ENCODE results near the gene SALL1. TPM values are rescaled to one million over a fixed set of nuclear protein-coding genes. Genes with fewer than 3 reads are reported as not detected.

The SALL1 gene
- polyA plus RNA-seq, 1 donor from 2014 or later, result 0.22 TPM

- H3K27me3 ChIP-seq (ENCODE audit: insufficient read depth, low read depth, low read length), result peaks cover 3% of the 10 kb centered on the region
- H3K9ac ChIP-seq (ENCODE audit: low read length), result no peak overlapping the region
- H3K9me2 ChIP-seq (ENCODE audit: insufficient read depth, low read length), result no peaks in the 10 kb centered on the region
- no peaks in the 10 kb centered on the region for H3F3A ChIP-seq (ENCODE audit: insufficient read depth, low read length, poor library complexity, severe bottlenecking)
- no peak overlapping the region for H3K27ac ChIP-seq (ENCODE audit: low read length)
- H3K79me2 ChIP-seq (replicated peaks; ENCODE audit: insufficient read depth, low read length), result no peaks in the 10 kb centered on the region
- no peak overlapping the region for H2AFZ ChIP-seq (ENCODE audit: low read depth, low read length)
- no peaks in the 10 kb centered on the region for H3K9me3 ChIP-seq (ENCODE audit: low read length)
- H3K36me3 ChIP-seq (ENCODE audit: insufficient read depth, low read length), result no peaks in the 10 kb centered on the region
- H3K4me3 ChIP-seq (ENCODE audit: low read length), result no peak overlapping the region
- H4K20me1 ChIP-seq (ENCODE audit: insufficient read depth), result no peaks in the 10 kb centered on the region
- H3K4me2 ChIP-seq (ENCODE audit: low read length), result no peak overlapping the region
- no peak for TF ChIP-seq MXI1 (conservative IDR thresholded peaks at IDR 0.05; ENCODE audit: poor library complexity, severe bottlenecking)
- TF ChIP-seq REST (IDR thresholded peaks at IDR 0.05; ENCODE audit: borderline replicate concordance), result no peak
- no peak for TF ChIP-seq RAD21 (conservative IDR thresholded peaks at IDR 0.05)
- no peak for TF ChIP-seq TAF1 (IDR thresholded peaks at IDR 0.05; ENCODE audit: low read depth)
- no peak for TF ChIP-seq SMC3 (conservative IDR thresholded peaks at IDR 0.05; ENCODE audit: poor library complexity)
- TF ChIP-seq POLR2AphosphoS5 (IDR thresholded peaks at IDR 0.05), result no peak
- TF ChIP-seq CTCF (IDR thresholded peaks at IDR 0.05; ENCODE audit: poor library complexity, severe bottlenecking), result no peak
- TF ChIP-seq EZH2 (IDR thresholded peaks at IDR 0.05; ENCODE audit: borderline replicate concordance, insufficient read depth, low read length, poor library complexity, severe bottlenecking), result no peak
These were observed 31.5 kb downstream of the SALL1 start for GRCh38 chr16:51119556-51119955.

GRCh38 chr16:51116353-51116752 lies 34.7 kb downstream of the SALL1 start:
- Histone ChIP-seq H4K20me1 (ENCODE audit: insufficient read depth) (no peaks in the 10 kb centered on the region), H3K36me3 (ENCODE audit: insufficient read depth, low read length) (no peaks in the 10 kb centered on the region), H3K4me2 (ENCODE audit: low read length) (no peak overlapping the region), H3K9me2 (ENCODE audit: insufficient read depth, low read length) (no peaks in the 10 kb centered on the region), H3K9ac (ENCODE audit: low read length) (no peak overlapping the region), H3K4me3 (ENCODE audit: low read length) (no peak overlapping the region), H3K27ac (ENCODE audit: low read length) (no peak overlapping the region), H3F3A (ENCODE audit: insufficient read depth, low read length, poor library complexity, severe bottlenecking) (no peaks in the 10 kb centered on the region), H3K9me3 (ENCODE audit: low read length) (no peaks in the 10 kb centered on the region), H3K27me3 (ENCODE audit: insufficient read depth, low read depth, low read length) (peaks cover 25% of the 10 kb centered on the region), H3K79me2 (replicated peaks; ENCODE audit: insufficient read depth, low read length) (no peaks in the 10 kb centered on the region), H2AFZ (ENCODE audit: low read depth, low read length) (no peak overlapping the region)
- no peak for TF ChIP-seq RAD21 (conservative IDR thresholded peaks at IDR 0.05)
- no peak for TF ChIP-seq EP300 (conservative IDR thresholded peaks at IDR 0.05; ENCODE audit: poor library complexity, severe bottlenecking)
- no peak for TF ChIP-seq POLR2AphosphoS5 (IDR thresholded peaks at IDR 0.05)
- no peak for TF ChIP-seq MXI1 (conservative IDR thresholded peaks at IDR 0.05; ENCODE audit: poor library complexity, severe bottlenecking)
- no peak for TF ChIP-seq EZH2 (IDR thresholded peaks at IDR 0.05; ENCODE audit: borderline replicate concordance, insufficient read depth, low read length, poor library complexity, severe bottlenecking)
- TF ChIP-seq TAF1 (IDR thresholded peaks at IDR 0.05; ENCODE audit: low read depth), result no peak
- no peak for TF ChIP-seq REST (IDR thresholded peaks at IDR 0.05; ENCODE audit: borderline replicate concordance)
- TF ChIP-seq SMC3 (conservative IDR thresholded peaks at IDR 0.05; ENCODE audit: poor library complexity), result no peak
- TF ChIP-seq CTCF (IDR thresholded peaks at IDR 0.05; ENCODE audit: poor library complexity, severe bottlenecking), result no peak

Measured in neural cell (in vitro differentiated cells).